Esophagus squamous epithelium (tissue), 5 donors: ENCODE measurements around the gene NANOS3. TPM values are rescaled to one million over a fixed set of nuclear protein-coding genes. Genes with fewer than 3 reads are reported as not detected.
"Not testable (repeated sequence)": the region's sequence is repeated elsewhere in the genome, so short reads cannot be mapped to it uniquely, and the experiment has no call there.

Source experiments
- DNase-seq: peaks from one replicate; lab custom pipeline; 2025; lab: John Stamatoyannopoulos, UW
- H3K27ac ChIP-seq, 4 donors: fragments of 200-600 bp; sonication (generic); one replicate each; pipeline ENCODE4 v1.5.1; 2016 to 2019; ENCODE audit warnings: mild to moderate bottlenecking in 1 of 4
- H3K27me3 ChIP-seq, 4 donors: fragments of 200-600 bp; sonication (generic); 1 replicate in 3 of 4; 2 replicates in 1 of 4; pipeline versions ENCODE4 v1.5.1 to v1.6.0; 2017 to 2021; ENCODE audit warnings: antibody characterized with exemption in 1 of 4
- H3K36me3 ChIP-seq, 3 donors: fragments of 200-600 bp; sonication (generic); one replicate each; pipeline ENCODE4 v1.5.1; 2016 to 2019
- H3K4me1 ChIP-seq, 3 donors: fragments of 200-600 bp; sonication (generic); one replicate each; pipeline ENCODE4 v1.5.1; 2017 to 2019
- H3K4me3 ChIP-seq, 4 donors: fragments of 200-600 bp; sonication (generic); 1 replicate in 3 of 4; 2 replicates in 1 of 4; pipeline ENCODE4 v1.5.1; 2016 to 2019; ENCODE audit warnings: mild to moderate bottlenecking in 2 of 4, moderate library complexity in 1 of 4
- H3K9me3 ChIP-seq, 3 donors: fragments of 200-600 bp; sonication (generic); one replicate each; pipeline ENCODE4 v1.5.1; 2016 to 2019
- CTCF ChIP-seq, 6 experiments: fragments of 450-650 bp in 4 of 6; fragments of 200-600 bp in 2 of 6; sonication (generic) in 2 of 6; IDR thresholded peaks; one replicate each; pipeline ENCODE4 v1.5.1; 2016 to 2019; ENCODE audit warnings: antibody characterized with exemption in 6 of 6, mild to moderate bottlenecking in 4 of 6, moderate library complexity in 4 of 6
- POLR2A ChIP-seq, 4 donors: fragments of 450-650 bp; IDR thresholded peaks; one replicate each; pipeline ENCODE4 v1.6.1; 2017; ENCODE audit warnings: antibody characterized with exemption in 4 of 4, mild to moderate bottlenecking in 4 of 4, moderate library complexity in 3 of 4
- WGBS, 2 donors: methylation state at CpG; one replicate each; pipeline ENCODE4 v1.1.5; 2018; 5-methylcytosine and 5-hydroxymethylcytosine counted together
- intact Hi-C: fragments of 100-400 bp; cut with DNase I; formaldehyde crosslinking; loops from one replicate; pipeline ENCODE4 v1.15.0; 2022
- total RNA-seq, 4 donors: library from RNA; depleted of rRNA; stranded (reverse); fragments of >200 nt; gene quantifications; one replicate each; pipeline ENCODE4 v1.1.0, GENCODE V29; 2016
- donor health status: DM: yes; HTN: yes; CAD: no.

The NANOS3 gene
- total RNA-seq, 4 donors from 2014 or later = not detected

DNA sequence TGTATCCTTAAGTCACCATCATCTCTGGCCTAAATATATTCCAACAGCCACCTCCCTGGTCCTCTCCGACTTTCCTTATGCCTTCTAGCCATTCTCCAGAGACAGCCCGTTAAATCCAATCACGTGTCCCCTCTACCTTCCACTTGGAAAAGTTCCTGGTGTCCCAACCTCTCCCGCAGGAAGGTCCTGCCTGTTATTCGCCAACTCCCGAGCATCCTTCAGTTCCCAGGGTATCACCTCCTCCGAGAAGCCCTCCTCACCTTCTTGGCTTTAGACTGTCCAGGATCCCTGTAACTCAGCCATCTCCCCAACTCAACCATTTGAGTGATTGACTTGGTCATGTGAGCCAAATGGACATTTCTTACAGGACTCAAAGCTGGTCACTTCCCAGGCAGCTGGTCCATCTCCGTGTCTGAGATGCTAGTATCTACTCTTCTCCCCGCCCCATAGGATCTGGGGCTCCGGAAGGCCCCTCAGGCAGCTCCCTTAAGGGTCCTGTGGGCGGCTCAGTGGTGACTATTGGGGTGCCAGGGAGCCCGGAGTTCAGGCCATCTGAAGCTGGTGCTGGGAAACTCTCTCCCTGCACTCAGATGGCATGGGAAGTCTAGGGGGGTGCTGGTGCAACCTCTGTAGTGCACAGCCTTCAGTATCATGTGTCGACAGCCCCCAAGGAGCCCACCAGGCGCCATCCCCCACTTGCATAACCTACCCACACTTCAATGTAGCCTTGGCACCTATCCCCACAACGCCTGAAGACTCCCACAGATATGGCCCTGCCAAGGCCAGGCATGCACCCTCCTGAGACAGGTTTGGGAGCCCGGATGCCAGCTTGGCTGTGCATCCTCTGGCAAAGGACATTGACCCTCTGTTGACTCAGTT, 27.9 kb upstream of the NANOS3 start:
- H3K9me3 ChIP-seq = no peaks in the 10 kb centered on the region
- peak overlapping the region; percentile 33 to 100 (median 98) for H3K27ac ChIP-seq
- peaks cover 55 to 98% (median 57%) of the 10 kb centered on the region in 3 donors for H3K4me1 ChIP-seq
- 53 to 57% methylated on average over 12 of the region's 16 CpGs for WGBS, 2 donors
- DNase-seq = no peak
- H3K4me3 ChIP-seq = no peak overlapping the region
- intact Hi-C loops = no loop called here
- TF ChIP-seq CTCF (IDR thresholded peaks at IDR 0.05) (no peak), POLR2A (IDR thresholded peaks at IDR 0.05) (no peak)
- no peaks in the 10 kb centered on the region for H3K27me3 ChIP-seq
- H3K36me3 ChIP-seq = no peaks in the 10 kb centered on the region

DNA sequence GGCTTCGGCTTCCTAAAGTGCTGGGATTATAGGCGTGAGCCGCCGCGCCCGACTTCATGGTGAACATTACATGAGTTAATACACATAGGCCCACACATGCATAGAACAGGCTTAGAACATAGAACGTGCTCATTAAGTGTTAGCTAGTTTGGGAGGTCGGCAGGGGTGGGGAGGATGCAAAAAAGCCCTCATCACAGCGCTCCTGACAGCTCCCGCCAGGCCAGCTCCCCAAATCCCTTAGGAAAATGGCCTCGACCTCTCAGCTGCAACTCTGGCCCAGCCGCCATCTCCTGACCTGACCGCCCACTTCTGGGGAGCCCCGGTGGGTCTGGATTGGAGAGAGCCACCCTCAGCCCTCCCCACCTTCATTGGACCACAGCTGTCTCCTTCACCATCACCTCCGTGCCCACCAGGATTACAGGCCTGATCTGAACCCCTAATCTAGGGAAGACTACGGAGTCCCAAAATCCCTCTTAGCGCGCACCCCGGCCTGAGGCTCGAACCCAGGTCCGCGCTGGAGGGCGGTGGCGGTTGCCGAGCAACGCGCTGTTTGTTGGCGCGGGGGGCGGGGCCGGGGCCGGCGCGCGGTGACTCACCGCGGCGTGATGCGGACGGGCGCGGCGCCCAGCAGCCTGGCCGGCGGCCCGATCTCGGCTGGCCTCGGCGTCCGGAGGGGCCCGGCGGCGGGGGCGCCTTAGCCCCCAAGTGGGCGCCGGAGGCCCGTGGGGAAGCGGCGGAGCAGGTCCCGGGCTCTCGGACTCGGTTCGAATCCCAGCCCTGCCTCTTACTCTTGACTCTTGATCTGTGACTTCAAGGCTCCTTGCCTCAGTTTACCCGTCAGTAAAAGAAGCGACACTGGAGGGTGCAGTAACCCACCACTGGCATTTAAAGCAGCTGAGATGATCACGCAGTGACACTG, 26.7 kb upstream of the NANOS3 start:
- Histone ChIP-seq H3K4me3 (peak overlapping the region; percentile 21 to 66 (median 40)), H3K27me3 (no peaks in the 10 kb centered on the region), H3K27ac (peak overlapping the region; percentile 93 to 100 (median 98)), H3K9me3 (no peaks in the 10 kb centered on the region), H3K4me1 (peaks cover 48 to 96% (median 52%) of the 10 kb centered on the region in 3 donors), H3K36me3 (no peaks in the 10 kb centered on the region)
- DNase-seq = no peak
- peak in 3 of 4 donors; percentile 30 to 51 (median 43) for TF ChIP-seq POLR2A (IDR thresholded peaks at IDR 0.05)
- TF ChIP-seq CTCF (IDR thresholded peaks at IDR 0.05) = no peak
- WGBS, 2 donors = 36 to 47% methylated on average over 11 to 12 of the region's 66 CpGs
- intact Hi-C loops = no loop called here

GRCh38 chr19:13850910-13851733, 25.8 kb upstream of the NANOS3 start:
- Histone ChIP-seq H3K4me1 (peaks cover 46 to 90% (median 47%) of the 10 kb centered on the region in 3 donors), H3K4me3 (peak overlapping the region; percentile 21 to 66 (median 40)), H3K36me3 (no peaks in the 10 kb centered on the region), H3K27me3 (no peaks in the 10 kb centered on the region), H3K9me3 (no peaks in the 10 kb centered on the region), H3K27ac (peak overlapping the region; percentile 93 to 100 (median 98))
- no peak for DNase-seq
- TF ChIP-seq POLR2A (IDR thresholded peaks at IDR 0.05) (peak in 1 of 4 donors; percentile 16), CTCF (IDR thresholded peaks at IDR 0.05) (no peak)
- intact Hi-C loops = no loop called here
- 0 to 29% methylated on average over 9 to 17 of the region's 26 CpGs for whole genome bisulfite sequencing, 2 donors

GRCh38 chr19:13851734-13852114, 25.2 kb upstream of the NANOS3 start:
- 72% methylated on average over 5 of the region's 5 CpGs for WGBS, 2 donors
- Histone ChIP-seq H3K4me1 (peaks cover 40 to 84% (median 41%) of the 10 kb centered on the region in 3 donors), H3K27ac (peak overlapping the region; percentile 93 to 100 (median 98)), H3K4me3 (peak overlapping the region in 1 of 4 donors; percentile 66)
- H3K9me3 ChIP-seq, intact Hi-C loops, DNase-seq, H3K27me3 ChIP-seq, H3K36me3 ChIP-seq: not testable (repeated sequence)

DNA sequence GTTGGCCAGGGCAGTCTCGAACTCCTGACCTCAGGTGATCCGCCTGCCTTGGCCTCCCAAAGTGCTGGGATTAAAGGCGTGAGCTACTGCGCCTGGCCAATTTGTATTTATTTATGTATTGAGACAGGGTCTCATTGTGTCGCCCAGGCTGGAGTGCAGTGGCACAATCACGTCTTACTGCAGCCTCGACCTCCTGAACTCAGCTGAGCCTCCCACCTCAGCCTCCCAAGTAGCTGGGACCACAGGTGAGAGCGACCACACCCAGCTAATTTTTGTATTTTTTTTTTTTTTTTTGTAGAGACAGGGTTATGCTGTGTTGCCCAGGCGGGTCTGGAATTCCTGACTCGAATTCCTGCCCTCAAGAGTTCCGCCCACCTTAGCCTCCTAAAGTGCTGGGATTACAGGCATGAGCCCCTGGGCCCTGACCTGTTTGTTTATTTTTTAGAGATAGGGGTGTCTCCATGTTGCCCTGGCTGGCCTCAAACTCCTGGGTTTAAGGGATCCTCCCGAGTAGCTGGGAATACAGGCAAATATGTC, 24.7 kb upstream of the NANOS3 start:
- 61 to 68% methylated on average over 12 of the region's 12 CpGs for WGBS, 2 donors
- H3K27ac ChIP-seq = peak overlapping the region; percentile 93 to 100 (median 98)
- H3K27me3 ChIP-seq, H3K9me3 ChIP-seq, H3K4me3 ChIP-seq, DNase-seq, intact Hi-C loops, H3K36me3 ChIP-seq: not testable (repeated sequence)
- H3K4me1 ChIP-seq = peaks cover 36 to 79% (median 39%) of the 10 kb centered on the region in 3 donors
